Mucosa of stomach (tissue), 1 donor: ENCODE measurements around the gene GGT6.

Source experiments
- H3K27me3 ChIP-seq: one replicate; pipeline ENCODE4 v1.7.0; 2013; ENCODE audit warnings: mild to moderate bottlenecking, low read length; ENCODE audit not compliant: control insufficient read depth, insufficient read depth
- H3K36me3 ChIP-seq: one replicate; pipeline ENCODE4 v1.7.0; 2013; ENCODE audit warnings: low read length; ENCODE audit not compliant: control insufficient read depth, insufficient read depth
- H3K4me1 ChIP-seq: one replicate; pipeline ENCODE4 v1.7.0; 2013; ENCODE audit warnings: mild to moderate bottlenecking, low read length; ENCODE audit not compliant: control insufficient read depth, insufficient read depth
- H3K4me3 ChIP-seq: one replicate; pipeline ENCODE4 v1.7.0; 2013; ENCODE audit warnings: low read length
- H3K9ac ChIP-seq: one replicate; pipeline ENCODE4 v1.7.0; 2013; ENCODE audit warnings: mild to moderate bottlenecking, low read length, moderate library complexity
- H3K9me3 ChIP-seq: one replicate; pipeline ENCODE4 v1.7.0; 2013; ENCODE audit warnings: mild to moderate bottlenecking, low read length, moderate library complexity; ENCODE audit not compliant: control insufficient read depth
- donor health status: Pancreatic carcinoma.

The GGT6 gene

GRCh38 chr17:4554441-4554996 lies 5.9 kb downstream of the GGT6 start:
- Histone ChIP-seq H3K36me3 (peaks cover 4% of the 10 kb centered on the region), H3K27me3 (no peaks in the 10 kb centered on the region), H3K4me3 (peak overlapping the region; percentile 79), H3K4me1 (peaks cover 30% of the 10 kb centered on the region), H3K9me3 (no peaks in the 10 kb centered on the region), H3K9ac (peak overlapping the region; percentile 81)

- Histone ChIP-seq H3K27me3 (no peaks in the 10 kb centered on the region), H3K4me1 (peaks cover 21% of the 10 kb centered on the region), H3K9me3 (no peaks in the 10 kb centered on the region), H3K4me3 (no peak overlapping the region), H3K9ac (peak overlapping the region; percentile 81), H3K36me3 (peaks cover 4% of the 10 kb centered on the region)
These were observed 6.7 kb downstream of the GGT6 start for GRCh38 chr17:4553669-4554068.

- Histone ChIP-seq H3K36me3 (peaks cover 4% of the 10 kb centered on the region), H3K27me3 (no peaks in the 10 kb centered on the region), H3K4me3 (no peak overlapping the region), H3K4me1 (peaks cover 20% of the 10 kb centered on the region), H3K9me3 (no peaks in the 10 kb centered on the region), H3K9ac (no peak overlapping the region)
These were observed 8.4 kb downstream of the GGT6 start for GRCh38 chr17:4551796-4552525.

- H3K36me3 ChIP-seq: peaks cover 4% of the 10 kb centered on the region
- H3K27me3 ChIP-seq: no peaks in the 10 kb centered on the region
- no peak overlapping the region for H3K9ac ChIP-seq
- H3K9me3 ChIP-seq: no peaks in the 10 kb centered on the region
- H3K4me1 ChIP-seq: peaks cover 17% of the 10 kb centered on the region
- H3K4me3 ChIP-seq: no peak overlapping the region
These were observed 9.2 kb downstream of the GGT6 start for GRCh38 chr17:4551141-4551540.

- H3K9me3 ChIP-seq: no peaks in the 10 kb centered on the region
- H3K36me3 ChIP-seq: peaks cover 9% of the 10 kb centered on the region
- no peak overlapping the region for H3K4me3 ChIP-seq
- no peaks in the 10 kb centered on the region for H3K27me3 ChIP-seq
- H3K9ac ChIP-seq: no peak overlapping the region
- peaks cover 12% of the 10 kb centered on the region for H3K4me1 ChIP-seq
These were observed 9.8 kb downstream of the GGT6 start for GRCh38 chr17:4550534-4551039.

- Histone ChIP-seq H3K36me3 (peaks cover 13% of the 10 kb centered on the region), H3K9me3 (no peaks in the 10 kb centered on the region), H3K4me1 (peaks cover 10% of the 10 kb centered on the region), H3K4me3 (no peak overlapping the region), H3K27me3 (no peaks in the 10 kb centered on the region), H3K9ac (no peak overlapping the region)
These were observed 10.4 kb downstream of the GGT6 start for GRCh38 chr17:4549781-4550533.

GRCh38 chr17:4548721-4549531 lies 11.5 kb downstream of the GGT6 start:
- peaks cover under 1% of the 10 kb centered on the region for H3K4me1 ChIP-seq
- H3K4me3 ChIP-seq: no peak overlapping the region
- H3K9ac ChIP-seq: no peak overlapping the region
- H3K27me3 ChIP-seq: no peaks in the 10 kb centered on the region
- H3K36me3 ChIP-seq: peaks cover 13% of the 10 kb centered on the region
- H3K9me3 ChIP-seq: no peaks in the 10 kb centered on the region

- H3K9me3 ChIP-seq: no peaks in the 10 kb centered on the region
- H3K4me3 ChIP-seq: no peak overlapping the region
- no peaks in the 10 kb centered on the region for H3K27me3 ChIP-seq
- H3K9ac ChIP-seq: no peak overlapping the region
- no peaks in the 10 kb centered on the region for H3K4me1 ChIP-seq
- peaks cover 13% of the 10 kb centered on the region for H3K36me3 ChIP-seq
These were observed 12.3 kb downstream of the GGT6 start for GRCh38 chr17:4548061-4548461.

GRCh38 chr17:4547118-4547906 lies 13.1 kb downstream of the GGT6 start:
- H3K9ac ChIP-seq: no peak overlapping the region
- H3K9me3 ChIP-seq: no peaks in the 10 kb centered on the region
- H3K4me3 ChIP-seq: no peak overlapping the region
- peaks cover 13% of the 10 kb centered on the region for H3K36me3 ChIP-seq
- peaks cover 3% of the 10 kb centered on the region for H3K4me1 ChIP-seq
- no peaks in the 10 kb centered on the region for H3K27me3 ChIP-seq

- Histone ChIP-seq H3K9me3 (no peaks in the 10 kb centered on the region), H3K4me1 (peaks cover 22% of the 10 kb centered on the region), H3K36me3 (peaks cover 10% of the 10 kb centered on the region), H3K4me3 (no peak overlapping the region), H3K27me3 (no peaks in the 10 kb centered on the region), H3K9ac (no peak overlapping the region)
These were observed 15.0 kb downstream of the GGT6 start for GRCh38 chr17:4545217-4545951.

- Histone ChIP-seq H3K4me1 (peaks cover 26% of the 10 kb centered on the region), H3K4me3 (no peak overlapping the region), H3K36me3 (peaks cover 10% of the 10 kb centered on the region), H3K27me3 (no peaks in the 10 kb centered on the region), H3K9me3 (no peaks in the 10 kb centered on the region), H3K9ac (no peak overlapping the region)
These were observed 15.5 kb downstream of the GGT6 start for GRCh38 chr17:4544951-4545216.
